Right kidney (tissue), 1 donor: ENCODE data around the gene RUNX2.

Experiments
- DNase-seq: peaks from one replicate; pipeline ENCODE4 v3.0.0-alpha.2; 2016

Gene RUNX2

GRCh38 chr6:45589367-45589766, 261.2 kb downstream of the RUNX2 start:
- no peak for DNase-seq

GRCh38 chr6:45590226-45590625, 262.1 kb downstream of the RUNX2 start:
- no peak for DNase-seq

DNA sequence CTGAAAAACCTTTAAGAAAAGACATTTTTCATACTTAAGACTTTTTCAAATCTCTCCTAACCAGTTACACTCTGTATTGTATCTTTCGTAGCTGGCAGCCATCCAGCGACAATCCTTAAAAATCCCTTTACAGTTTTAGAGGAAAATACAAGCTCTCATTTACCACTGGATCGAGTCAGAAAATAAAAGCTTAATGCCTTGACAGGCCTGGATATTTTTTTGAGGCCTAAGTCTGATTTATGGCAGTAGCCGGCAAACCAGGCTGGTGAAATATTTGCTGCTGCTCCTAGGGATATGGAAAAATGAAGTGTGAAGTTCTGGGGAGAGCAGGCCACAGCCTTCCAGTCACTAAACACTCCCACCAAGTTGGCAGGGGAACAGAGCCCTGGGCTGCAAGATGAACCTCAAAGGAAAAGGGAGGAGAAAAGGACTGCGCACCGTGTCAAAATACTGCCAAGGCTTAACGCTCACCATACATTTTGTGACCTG, 262.6 kb downstream of the RUNX2 start:
- DNase-seq: no peak

- DNase-seq: no peak
Observed at GRCh38 chr6:45591306-45591705, 263.2 kb downstream of the RUNX2 start.

GRCh38 chr6:45591890-45592289, 263.8 kb downstream of the RUNX2 start:
- no peak for DNase-seq

GRCh38 chr6:45592991-45593390, 264.9 kb downstream of the RUNX2 start:
- DNase-seq: no peak

DNA sequence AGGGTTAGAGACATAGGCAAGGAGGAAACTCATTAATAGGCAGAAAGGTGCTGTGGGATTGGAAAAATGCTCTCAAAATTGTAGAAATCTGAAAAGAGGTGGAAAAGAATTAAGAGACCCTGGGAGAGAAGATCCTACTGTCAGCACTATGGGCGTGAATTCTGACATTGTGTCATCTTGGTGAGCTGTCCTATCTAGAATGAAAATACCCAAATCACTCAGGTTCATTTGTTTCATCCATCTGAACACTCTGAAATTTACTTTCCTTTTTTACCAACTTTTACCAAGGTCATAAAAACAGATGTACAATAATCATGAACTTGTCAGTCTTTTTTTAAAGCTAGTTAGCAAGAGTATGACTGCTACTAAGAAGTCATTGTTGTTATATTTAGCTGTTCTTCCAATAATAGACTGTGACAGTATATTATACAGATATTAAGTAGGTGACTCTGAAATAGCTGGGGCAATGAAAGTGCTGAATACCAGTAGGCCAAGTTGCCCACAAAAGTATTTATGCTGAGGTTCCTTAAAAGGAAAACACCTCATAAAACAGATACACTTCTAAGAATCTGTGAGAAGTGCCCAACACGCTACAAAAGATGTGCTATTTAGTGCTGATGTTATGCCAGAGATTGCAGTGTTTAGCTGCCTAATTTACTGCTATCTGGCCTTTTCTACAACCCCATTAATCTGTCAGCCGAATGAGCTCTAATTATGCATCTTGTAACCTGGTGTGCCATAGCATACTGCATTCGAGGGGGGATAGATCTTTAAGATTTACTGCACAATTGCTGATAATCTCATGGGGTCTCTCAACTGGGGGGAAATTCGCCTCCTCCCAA, 267.1 kb downstream of the RUNX2 start:
- no peak for DNase-seq

GRCh38 chr6:45597424-45597823, 269.3 kb downstream of the RUNX2 start:
- DNase-seq: no peak

DNA sequence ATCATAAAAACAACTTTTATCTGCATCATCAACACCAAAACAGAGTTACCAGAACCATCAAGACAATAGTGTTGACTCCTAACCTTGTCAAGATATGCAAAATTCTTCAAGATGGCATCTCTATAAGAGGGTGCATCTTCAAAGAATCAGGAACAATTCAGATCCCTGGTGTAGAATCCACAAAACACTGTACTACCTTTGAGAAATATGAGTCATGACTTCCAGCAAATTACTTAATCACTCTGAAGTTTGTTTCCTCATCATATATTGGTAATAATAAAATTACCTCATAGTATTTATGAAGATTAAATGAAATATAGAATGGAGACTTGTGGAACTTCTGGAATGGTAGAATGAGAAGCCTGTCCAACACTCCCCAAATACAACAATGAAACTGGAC, 270.9 kb downstream of the RUNX2 start:
- DNase-seq: no peak

GRCh38 chr6:45605971-45606370, 277.8 kb downstream of the RUNX2 start:
- DNase-seq: no peak

- no peak for DNase-seq
Observed at GRCh38 chr6:45606831-45607400, 278.8 kb downstream of the RUNX2 start.

- no peak for DNase-seq
Observed at GRCh38 chr6:45607798-45608197, 279.7 kb downstream of the RUNX2 start.

- DNase-seq: no peak
Observed at GRCh38 chr6:45608252-45608913, 280.3 kb downstream of the RUNX2 start.

DNA sequence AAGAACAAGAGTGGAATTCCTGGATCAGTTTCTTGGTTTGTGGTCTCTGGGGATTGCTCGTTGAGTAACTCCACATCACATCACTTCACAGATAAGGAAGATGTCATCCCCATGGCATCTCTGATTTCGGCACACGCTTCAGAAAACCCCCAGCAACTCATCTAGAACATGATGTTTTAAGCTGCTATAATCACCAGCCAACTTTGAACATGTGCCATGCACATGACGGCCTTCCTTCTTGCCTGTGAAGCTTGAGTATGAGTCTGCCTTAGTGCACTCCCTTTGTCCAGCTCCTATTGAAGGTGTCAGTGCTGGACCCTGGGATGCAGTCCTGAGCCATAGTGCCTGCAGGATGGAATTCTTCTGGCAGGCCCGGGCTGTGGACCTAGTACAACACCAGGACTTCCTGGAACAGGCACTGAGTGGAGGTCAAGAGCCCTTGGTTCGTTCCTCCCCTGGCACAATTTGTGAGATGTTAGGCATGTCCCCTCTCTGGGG, 281.1 kb downstream of the RUNX2 start:
- DNase-seq: no peak

DNA sequence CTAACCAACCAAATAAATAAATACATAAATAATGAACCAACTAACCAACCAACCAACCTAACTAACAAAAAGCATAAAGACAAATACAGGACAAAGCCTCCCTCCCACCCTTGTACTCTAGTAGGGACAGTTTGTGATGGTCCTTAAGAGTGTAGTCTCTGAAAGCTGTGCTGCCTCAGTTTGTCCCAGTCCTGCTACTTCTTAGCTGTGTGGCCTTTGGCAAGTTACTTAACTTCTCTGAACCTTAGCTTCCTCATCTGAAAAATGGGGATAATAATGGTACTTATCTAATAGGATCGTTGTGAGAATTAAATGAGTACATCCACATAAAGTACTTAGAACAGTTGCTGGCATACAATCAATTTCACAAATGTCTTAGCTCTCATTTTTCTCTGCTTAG, 282.2 kb downstream of the RUNX2 start:
- DNase-seq: no peak

DNA sequence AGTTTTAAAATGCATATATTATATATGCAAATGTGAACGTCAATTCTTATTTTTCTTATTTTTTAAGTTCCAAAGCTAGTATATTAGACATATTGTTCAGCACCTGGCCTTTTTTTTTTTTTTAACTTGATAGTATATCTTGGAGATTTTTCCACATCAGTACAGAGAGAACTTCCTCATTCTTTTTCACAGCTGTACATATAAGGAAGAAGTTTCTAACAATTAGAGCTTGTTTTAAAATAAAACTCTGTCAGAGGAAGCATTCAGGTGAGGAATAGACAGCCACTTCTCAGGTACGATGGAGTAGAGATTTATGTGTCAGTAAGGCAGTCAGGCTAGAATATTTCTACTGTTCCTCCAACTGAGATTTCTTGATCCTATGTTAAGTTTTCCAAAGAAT, 282.7 kb downstream of the RUNX2 start:
- DNase-seq: no peak

DNA sequence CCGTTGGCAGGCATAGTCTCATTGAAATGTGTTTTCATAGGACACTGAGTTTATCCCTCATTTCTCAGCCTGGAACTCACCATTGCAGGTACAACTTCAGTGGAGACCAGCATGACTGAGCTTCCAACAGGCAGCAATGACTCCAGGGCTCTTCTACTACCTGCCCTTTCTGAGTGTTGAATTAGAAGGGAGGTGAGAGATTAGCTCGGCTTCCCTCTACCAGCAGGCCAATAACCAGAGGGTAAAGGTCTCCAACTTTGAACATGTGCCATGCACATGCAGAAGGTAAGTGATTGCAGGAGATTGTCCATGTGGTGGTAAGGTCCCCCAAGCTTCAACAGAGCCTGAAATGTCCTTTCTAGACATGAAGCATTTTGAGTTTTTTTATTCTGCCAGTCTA, 283.4 kb downstream of the RUNX2 start:
- DNase-seq: no peak

DNA sequence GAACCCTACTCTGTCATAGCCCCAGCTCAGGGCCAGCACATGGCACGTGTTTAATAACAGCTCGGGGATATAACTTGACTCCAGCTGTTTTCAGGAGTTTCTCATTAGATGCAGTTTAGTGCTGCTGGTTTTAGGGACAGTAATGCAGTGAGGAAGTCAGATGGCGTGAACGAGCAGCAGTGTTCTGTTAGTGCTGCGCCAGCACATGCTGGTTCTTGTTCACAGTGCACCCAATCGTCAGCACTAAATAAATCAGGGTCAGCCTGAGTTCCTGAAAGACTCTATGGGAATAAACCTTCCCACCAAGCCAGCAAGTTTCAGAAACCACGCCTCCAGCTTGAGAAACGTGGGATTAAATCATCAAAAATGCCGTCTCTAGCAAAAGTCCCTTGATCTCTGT, 285.5 kb downstream of the RUNX2 start:
- DNase-seq: no peak

DNA sequence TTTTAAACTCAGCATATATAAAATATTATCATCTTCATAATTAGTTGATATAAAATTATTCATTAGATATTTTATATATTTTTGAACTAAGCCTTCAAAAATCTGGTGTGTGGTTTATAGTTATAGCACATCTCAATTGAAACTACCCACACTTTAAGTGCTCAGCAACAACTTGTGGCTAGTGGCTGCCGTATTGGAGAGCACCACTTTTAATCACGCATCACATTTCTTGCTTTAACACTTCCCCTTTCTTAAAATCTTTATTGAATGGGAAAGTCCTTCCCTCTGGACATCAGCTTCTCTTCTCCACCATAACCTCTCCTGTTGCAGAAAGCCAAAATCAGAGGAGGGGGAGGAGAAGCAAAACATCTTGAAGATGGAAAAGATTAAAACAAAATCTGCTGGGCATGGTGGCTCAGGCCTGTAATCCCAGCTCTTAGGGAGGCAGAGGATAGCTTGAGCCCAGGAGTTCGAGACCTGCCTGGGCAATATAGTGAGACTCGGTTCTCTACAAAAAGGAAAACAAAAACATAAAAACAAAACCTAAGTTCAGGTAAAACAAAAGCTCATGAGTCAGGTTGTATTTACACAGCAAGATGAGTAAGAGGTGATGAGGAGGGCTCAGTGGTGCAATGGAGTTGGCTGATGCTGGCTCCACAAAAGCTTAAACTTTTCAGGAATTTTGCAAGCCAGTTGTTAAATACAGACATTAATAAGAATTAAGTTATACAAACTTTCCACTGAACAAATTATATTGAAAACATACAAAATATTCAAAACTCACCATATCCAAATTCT, 286.6 kb downstream of the RUNX2 start:
- DNase-seq: no peak

DNA sequence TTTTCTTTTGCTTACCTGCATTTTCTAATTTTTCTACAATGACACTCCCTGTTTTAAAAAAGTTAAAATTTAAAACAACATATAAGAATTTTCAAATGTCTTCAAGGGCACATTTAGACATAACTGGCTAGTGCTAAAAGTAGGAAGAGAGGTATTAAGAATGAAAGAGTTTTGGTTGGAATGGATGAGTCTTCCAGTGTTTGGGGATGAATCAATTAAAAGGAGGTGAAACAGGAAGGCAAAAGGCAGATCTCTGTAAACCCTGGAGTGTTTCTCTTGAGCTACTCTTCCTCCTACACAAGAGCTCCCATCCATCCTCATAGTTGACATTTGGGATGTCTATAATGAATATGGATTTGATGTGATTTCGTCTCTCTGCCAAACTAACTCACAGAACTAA, 288.1 kb downstream of the RUNX2 start:
- no peak for DNase-seq

GRCh38 chr6:45617441-45617840, 289.3 kb downstream of the RUNX2 start:
- DNase-seq: no peak

DNA sequence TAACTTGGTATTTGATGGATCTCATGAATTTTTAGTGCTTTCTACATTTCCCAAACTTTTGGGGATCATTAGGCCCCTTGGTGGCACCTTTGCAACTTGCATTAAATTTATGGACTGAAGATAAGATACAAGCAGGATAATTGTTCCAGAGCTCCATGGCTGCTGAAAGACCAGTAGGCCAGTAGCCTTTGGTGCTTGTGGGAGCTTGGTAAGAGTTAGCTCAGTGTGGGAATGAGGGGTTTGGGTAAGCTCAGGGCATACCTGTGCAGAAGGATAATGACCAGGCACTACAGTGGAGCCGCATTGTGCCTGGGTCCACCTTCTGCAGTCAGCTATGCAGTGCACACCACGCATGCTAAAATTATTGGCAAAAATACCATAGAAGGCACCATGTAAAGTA, 290.1 kb downstream of the RUNX2 start:
- DNase-seq: no peak
